DND-41 (cell line): ENCODE results near the gene BCL2L11.

Experiments used
- ATAC-seq: fragments of 200-7000 bp; cut with Tn5 transposase; 3 replicates; pipeline ENCODE4 v1.9.1; 2021; ENCODE audit warnings: low read depth; ENCODE audit not compliant: insufficient read depth
- DNase-seq: peaks from one replicate; pipeline ENCODE4 v3.0.0-alpha.2; 2020
- H2AFZ ChIP-seq: 2 replicates; pipeline ENCODE4 v1.6.0; 2012; ENCODE audit warnings: low read depth, low read length
- H3K27ac ChIP-seq: 2 replicates; pipeline ENCODE4 v1.5.1; 2012; ENCODE audit warnings: low read length, inconsistent platforms
- H3K27me3 ChIP-seq: fragments of 200-600 bp; sonication (generic); 2 replicates; pipeline ENCODE4 v1.6.0; 2012; ENCODE audit warnings: low read length, mild to moderate bottlenecking, inconsistent platforms; ENCODE audit not compliant: insufficient read depth, poor library complexity
- H3K36me3 ChIP-seq: 2 replicates; pipeline ENCODE4 v1.5.1; 2012; ENCODE audit warnings: low read length, inconsistent platforms; ENCODE audit not compliant: insufficient read depth
- H3K4me1 ChIP-seq: 2 replicates; pipeline ENCODE4 v1.5.1; 2012; ENCODE audit warnings: mild to moderate bottlenecking, low read length; ENCODE audit not compliant: insufficient read depth
- H3K4me2 ChIP-seq: 2 replicates; pipeline ENCODE4 v1.6.0; 2012; ENCODE audit warnings: mild to moderate bottlenecking, moderate library complexity, low read length, inconsistent platforms; ENCODE audit not compliant: insufficient read depth
- H3K4me3 ChIP-seq, 2 experiments: fragments of 200-600 bp in 1 of 2; shearing (Covaris generic) in 1 of 2; 2 replicates each; pipeline ENCODE4 v1.5.1; 2012 to 2016; ENCODE audit warnings: inconsistent platforms in 2 of 2, low read length in 2 of 2, mild to moderate bottlenecking in 2 of 2, low read depth in 1 of 2, moderate library complexity in 1 of 2
- H3K79me2 ChIP-seq: 2 replicates; pipeline ENCODE4 v1.6.0; 2012; ENCODE audit warnings: low read length, inconsistent platforms; ENCODE audit not compliant: insufficient read depth
- H3K9ac ChIP-seq: 2 replicates; pipeline ENCODE4 v1.6.0; 2012; ENCODE audit warnings: low read depth, mild to moderate bottlenecking, inconsistent platforms, low read length, moderate library complexity
- H3K9me3 ChIP-seq: 2 replicates; pipeline ENCODE4 v1.5.1; 2012; ENCODE audit warnings: low read length, moderate library complexity, mild to moderate bottlenecking, inconsistent platforms; ENCODE audit not compliant: insufficient read depth, severe bottlenecking
- H4K20me1 ChIP-seq: 2 replicates; pipeline ENCODE4 v1.6.0; 2012; ENCODE audit warnings: low read length; ENCODE audit not compliant: insufficient read depth
- CTCF ChIP-seq: IDR thresholded peaks from 2 replicates; pipeline ENCODE4 v1.5.1; 2012; ENCODE audit warnings: borderline replicate concordance, low read length, moderate library complexity, mild to moderate bottlenecking; ENCODE audit not compliant: poor library complexity, severe bottlenecking; ENCODE audit errors: extremely low read depth
- EZH2 ChIP-seq: IDR thresholded peaks from 3 replicates; pipeline ENCODE4 v1.6.1; 2012; ENCODE audit warnings: borderline replicate concordance, low read depth, mild to moderate bottlenecking, moderate library complexity, low read length, inconsistent platforms; ENCODE audit not compliant: severe bottlenecking

BCL2L11 gene

GRCh38 chr2:111091811-111092211 lies 28.9 kb upstream of the BCL2L11 start:
- Histone ChIP-seq H3K27me3 (no peaks in the 10 kb centered on the region), H3K36me3 (no peaks in the 10 kb centered on the region), H3K79me2 (no peaks in the 10 kb centered on the region), H3K9ac (no peak overlapping the region), H3K4me3 (no peak overlapping the region), H2AFZ (no peak overlapping the region), H3K4me2 (no peak overlapping the region), H3K27ac (no peak overlapping the region), H3K9me3 (no peaks in the 10 kb centered on the region), H3K4me1 (no peaks in the 10 kb centered on the region), H4K20me1 (no peaks in the 10 kb centered on the region)
- ATAC-seq: no peak
- TF ChIP-seq EZH2: no peak
- no peak for TF ChIP-seq CTCF
- DNase-seq: no peak

DNA sequence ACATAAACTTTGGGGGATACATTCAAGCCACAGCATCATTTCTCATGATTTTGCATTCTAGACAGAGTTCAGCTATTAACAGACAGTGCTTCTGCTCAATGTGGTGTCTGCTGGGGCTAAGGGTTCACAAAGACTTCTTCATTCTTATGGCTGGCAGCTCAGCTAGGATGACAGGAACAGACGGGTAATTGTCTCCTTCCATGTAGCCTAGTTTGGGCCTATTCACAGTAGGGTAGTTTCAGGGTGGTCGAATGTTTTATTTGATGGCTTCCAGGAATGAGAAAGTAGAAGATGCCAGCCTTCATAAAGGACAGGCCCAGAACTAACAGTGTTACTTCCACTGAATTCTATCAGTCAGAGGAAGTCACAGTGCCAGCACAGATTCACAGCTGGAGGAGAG lies 26.0 kb upstream of the BCL2L11 start:
- peaks cover 6% of the 10 kb centered on the region for H3K4me1 ChIP-seq
- no peak overlapping the region for H3K27ac ChIP-seq
- DNase-seq (no peak), ATAC-seq (no peak)
- H2AFZ ChIP-seq: no peak overlapping the region
- no peak for TF ChIP-seq EZH2
- TF ChIP-seq CTCF: no peak
- H3K4me2 ChIP-seq: no peak overlapping the region
- H3K4me3 ChIP-seq: no peak overlapping the region
- H4K20me1 ChIP-seq: no peaks in the 10 kb centered on the region
- H3K27me3 ChIP-seq: no peaks in the 10 kb centered on the region
- no peaks in the 10 kb centered on the region for H3K36me3 ChIP-seq
- H3K9ac ChIP-seq: no peak overlapping the region
- no peaks in the 10 kb centered on the region for H3K79me2 ChIP-seq
- no peaks in the 10 kb centered on the region for H3K9me3 ChIP-seq

- peaks cover 13% of the 10 kb centered on the region for H3K4me1 ChIP-seq
- H3K9ac ChIP-seq: no peak overlapping the region
- H3K4me2 ChIP-seq: no peak overlapping the region
- H2AFZ ChIP-seq: no peak overlapping the region
- H3K9me3 ChIP-seq: no peaks in the 10 kb centered on the region
- ATAC-seq (no peak), DNase-seq (no peak)
- no peaks in the 10 kb centered on the region for H3K27me3 ChIP-seq
- no peaks in the 10 kb centered on the region for H3K36me3 ChIP-seq
- H3K79me2 ChIP-seq: no peaks in the 10 kb centered on the region
- H4K20me1 ChIP-seq: no peaks in the 10 kb centered on the region
- TF ChIP-seq CTCF (no peak), EZH2 (no peak)
- no peak overlapping the region for H3K4me3 ChIP-seq
- no peak overlapping the region for H3K27ac ChIP-seq
These were observed 25.3 kb upstream of the BCL2L11 start for GRCh38 chr2:111095434-111095833.

DNA sequence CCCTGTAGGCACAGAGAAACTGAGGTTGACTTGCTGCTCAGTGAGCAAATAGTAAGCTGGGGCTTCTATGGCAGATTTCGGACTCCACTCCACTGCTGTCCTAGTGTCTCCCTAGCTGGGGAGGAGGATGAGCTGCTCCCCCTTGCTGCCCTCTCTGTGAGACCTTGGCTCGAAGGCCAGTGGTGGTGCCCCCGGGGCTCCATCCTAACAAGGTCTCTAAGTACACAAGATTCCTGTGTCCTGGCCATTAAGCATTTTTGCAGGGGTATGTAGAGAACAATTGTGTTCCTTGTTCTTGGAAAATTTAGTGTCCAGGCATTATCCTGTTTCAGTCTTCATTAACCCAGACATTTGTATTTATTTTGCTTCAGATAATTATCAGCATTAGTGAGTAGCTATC lies 21.3 kb upstream of the BCL2L11 start:
- no peaks in the 10 kb centered on the region for H4K20me1 ChIP-seq
- ATAC-seq (no peak), DNase-seq (no peak)
- no peaks in the 10 kb centered on the region for H3K27me3 ChIP-seq
- H3K79me2 ChIP-seq: no peaks in the 10 kb centered on the region
- H3K4me2 ChIP-seq: no peak overlapping the region
- H2AFZ ChIP-seq: no peak overlapping the region
- H3K27ac ChIP-seq: no peak overlapping the region
- no peak overlapping the region for H3K9ac ChIP-seq
- peaks cover 19% of the 10 kb centered on the region for H3K4me1 ChIP-seq
- no peak overlapping the region for H3K4me3 ChIP-seq
- H3K9me3 ChIP-seq: no peaks in the 10 kb centered on the region
- TF ChIP-seq EZH2 (no peak), CTCF (no peak)
- H3K36me3 ChIP-seq: no peaks in the 10 kb centered on the region
